SK-N-SH (cell line): ENCODE data around the gene GDPD5. TPM values are rescaled to one million over a fixed set of nuclear protein-coding genes. Genes with fewer than 3 reads are reported as not detected.
A peak's percentile ranks its signal among the peaks of the same experiment; 100 is the strongest.

Source experiments
- CTCF ChIA-PET: fragments of 300-600, 350-600 bp; formaldehyde crosslinking; extraction: SDS; loops from one replicate; lab custom pipeline; 2021; lab: Yijun Ruan, JAX
- POLR2A ChIA-PET: fragments of 350-600 bp; sonication (Branson Sonifier 250); formaldehyde crosslinking; extraction: SDS; loops from one replicate; lab custom pipeline; 2020; ENCODE audit warnings: antibody characterized with exemption, inconsistent platforms; lab: Yijun Ruan, JAX
- DNase-seq: peaks from one replicate; pipeline ENCODE4 v3.0.0; 2012
- H2AFZ ChIP-seq: fragments of 200-600 bp; sonication (generic); 2 replicates; pipeline ENCODE4 v1.8.1; 2016; ENCODE audit warnings: antibody characterized with exemption, mild to moderate bottlenecking, low read depth
- H3F3A ChIP-seq: fragments of 200-600 bp; sonication (generic); replicated peaks from 2 replicates; pipeline ENCODE3; 2016; ENCODE audit warnings: antibody characterized with exemption, mild to moderate bottlenecking; ENCODE audit not compliant: insufficient read depth
- H3K27ac ChIP-seq, 2 experiments: fragments of 200-500 bp in 1 of 2; fragments of 200-600 bp in 1 of 2; sonication (Bioruptor generic) in 1 of 2; sonication (generic), shearing (Covaris generic) in 1 of 2; 2 replicates each; pipeline versions ENCODE4 v1.5.1 to v1.6.1; 2014 to 2016; ENCODE audit warnings: low read depth in 2 of 2, inconsistent platforms in 1 of 2, low read length in 1 of 2, mild to moderate bottlenecking in 1 of 2, mixed read lengths in 1 of 2
- H3K27me3 ChIP-seq: fragments of 200-600 bp; sonication (generic), shearing (Covaris generic); 2 replicates; pipeline ENCODE4 v1.6.1; 2016; ENCODE audit warnings: mixed run types; ENCODE audit not compliant: insufficient read depth
- H3K36me3 ChIP-seq, 2 experiments: fragments of 200-500 bp in 1 of 2; fragments of 200-600 bp in 1 of 2; sonication (Bioruptor generic) in 1 of 2; sonication (generic) in 1 of 2; replicated peaks in 1 of 2; 2 replicates each; pipeline versions ENCODE3 to v1.5.1; 2014 to 2016; ENCODE audit warnings: low read length in 1 of 2, mild to moderate bottlenecking in 1 of 2; ENCODE audit not compliant: insufficient read depth in 2 of 2, control insufficient read depth in 1 of 2
- H3K4me1 ChIP-seq, 2 experiments: fragments of 200-500 bp in 1 of 2; fragments of 200-600 bp in 1 of 2; sonication (Bioruptor generic) in 1 of 2; sonication (generic), shearing (Covaris generic) in 1 of 2; 2 replicates each; pipeline versions ENCODE4 v1.5.1 to v1.6.1; 2014 to 2016; ENCODE audit warnings: low read depth in 1 of 2, low read length in 1 of 2, mixed run types in 1 of 2; ENCODE audit not compliant: insufficient read depth in 2 of 2, control insufficient read depth in 1 of 2
- H3K4me2 ChIP-seq: fragments of 200-600 bp; sonication (generic), shearing (Covaris generic); 2 replicates; pipeline ENCODE4 v1.6.1; 2017; ENCODE audit warnings: mixed run types
- H3K4me3 ChIP-seq, 2 experiments: fragments of 200-500 bp in 1 of 2; fragments of 200-600 bp in 1 of 2; sonication (Bioruptor generic) in 1 of 2; sonication (generic), shearing (Covaris generic) in 1 of 2; 2 replicates each; pipeline versions ENCODE4 v1.5.1 to v1.8.1; 2014 to 2016; ENCODE audit warnings: low read depth in 2 of 2, inconsistent platforms in 1 of 2, low read length in 1 of 2, mild to moderate bottlenecking in 1 of 2, mixed read lengths in 1 of 2, moderate library complexity in 1 of 2
- H3K79me2 ChIP-seq: fragments of 200-600 bp; sonication (generic); 2 replicates; pipeline ENCODE4 v1.8.1; 2017; ENCODE audit warnings: mild to moderate bottlenecking; ENCODE audit not compliant: insufficient read depth
- H3K9ac ChIP-seq: fragments of 200-600 bp; sonication (generic); 2 replicates; pipeline ENCODE4 v1.6.1; 2017; ENCODE audit warnings: mixed run types
- H3K9me2 ChIP-seq: fragments of 200-600 bp; sonication (generic); 2 replicates; pipeline ENCODE4 v1.6.1; 2017; ENCODE audit warnings: mixed run types
- H3K9me3 ChIP-seq: fragments of 200-600 bp; sonication (generic); 2 replicates; pipeline ENCODE4 v1.6.1; 2017; ENCODE audit warnings: mixed run types, mild to moderate bottlenecking, moderate library complexity
- H4K20me1 ChIP-seq: fragments of 200-600 bp; sonication (generic); 2 replicates; pipeline ENCODE4 v1.6.1; 2017; ENCODE audit warnings: mild to moderate bottlenecking, mixed run types; ENCODE audit not compliant: insufficient read depth
- CHD2 ChIP-seq: fragments of 150-350 bp; IDR thresholded peaks from 2 replicates; pipeline ENCODE4 v1.6.1; 2018; ENCODE audit warnings: low read length; ENCODE audit not compliant: partially characterized antibody
- CTCF ChIP-seq: fragments of 200-600 bp; sonication (generic); IDR thresholded peaks from 2 replicates; pipeline ENCODE4 v1.6.1; 2017; ENCODE audit warnings: antibody characterized with exemption, mild to moderate bottlenecking, moderate library complexity
- ELF1 ChIP-seq: IDR thresholded peaks from 2 replicates; pipeline ENCODE4 v1.4.0; 2012
- FOSL2 ChIP-seq: IDR thresholded peaks from 2 replicates; pipeline ENCODE4 v1.4.0; 2012; ENCODE audit warnings: low read depth, mild to moderate bottlenecking, moderate library complexity, borderline replicate concordance
- FOXJ3 ChIP-seq: sonication (generic); formaldehyde crosslinking; IDR thresholded peaks from 2 replicates; pipeline ENCODE4 v1.5.1; 2020; ENCODE audit warnings: mild to moderate bottlenecking, missing genetic modification reagents
- GATA2 ChIP-seq: sonication (generic); formaldehyde crosslinking; IDR thresholded peaks from 2 replicates; pipeline ENCODE4 v1.5.0; 2020; ENCODE audit warnings: mild to moderate bottlenecking, missing genetic modification reagents
- IRF3 ChIP-seq: fragments of 150-350 bp; IDR thresholded peaks from 2 replicates; pipeline ENCODE4 v1.6.1; 2016; ENCODE audit warnings: mild to moderate bottlenecking, low read depth, low read length
- NFIC ChIP-seq: IDR thresholded peaks from 2 replicates; pipeline ENCODE4 v1.4.0; 2012; ENCODE audit warnings: borderline replicate concordance
- REST ChIP-seq: IDR thresholded peaks from 2 replicates; pipeline ENCODE4 v1.6.1; 2012; ENCODE audit warnings: mild to moderate bottlenecking, low read depth, low read length, moderate library complexity
- RFX5 ChIP-seq: IDR thresholded peaks from 2 replicates; pipeline ENCODE4 v1.6.1; 2012; ENCODE audit warnings: mild to moderate bottlenecking, improper control_type of control experiment, low read length
- USF2 ChIP-seq: fragments of 150-350 bp; IDR thresholded peaks from 2 replicates; pipeline ENCODE4 v1.6.1; 2017; ENCODE audit warnings: antibody characterized with exemption, low read length, low read depth, borderline replicate concordance
- WGBS: methylation state at CpG from one replicate; pipeline ENCODE4 v1.1.6; 2017; ENCODE audit warnings: low lambda C conversion rate; 5-methylcytosine and 5-hydroxymethylcytosine counted together
- polyA plus RNA-seq, 3 experiments: library from polyadenylated mRNA; depleted of rRNA; stranded (reverse); fragments of >200 nt; gene quantifications; 2 replicates each; pipeline ENCODE4 v1.2.3, GENCODE V29; 2012

GDPD5 gene
- polyA plus RNA-seq, 1 of the 3 experiments (the other 2 are of a cell fraction): 2.2 TPM

- DNase-seq: no peak
- POLR2A ChIA-PET: interaction anchor here (3.6 kb wide), 1 partner anchor 27 kb away, joined by 39 read pairs; no protein-coding TSS in a partner anchor
- peaks cover 40 to 60% of the 10 kb centered on the region in 2 experiments for H3K4me1 ChIP-seq
Measured at GRCh38 chr11:75556275-75556674, 30.5 kb upstream of the GDPD5 start.

GRCh38 chr11:75555079-75555811 is 29.5 kb upstream of the GDPD5 start:
- no peaks in the 10 kb centered on the region for H4K20me1 ChIP-seq
- H3K9me3 ChIP-seq: no peaks in the 10 kb centered on the region
- H3K27me3 ChIP-seq: no peaks in the 10 kb centered on the region
- peak overlapping the region; percentile 61; the same call in 1 of the 2 replicates for H2AFZ ChIP-seq
- ChIA-PET POLR2A (interaction anchor here (0.6 to 3.6 kb wide), 8 partner anchors 7 to 316 kb away, joined by 3 to 39 read pairs (median 6); partner anchors contain the start of gene SERPINH1), CTCF (interaction anchor here (0.6 to 4.0 kb wide), 5 partner anchors 19 to 1776 kb away, joined by 3 to 15 read pairs (median 3); partner anchors contain the start of gene GDPD5)
- no peaks in the 10 kb centered on the region for H3K9me2 ChIP-seq
- H3K9ac ChIP-seq: no peak overlapping the region
- H3K27ac ChIP-seq: peak overlapping the region; percentile 57 to 98; a peak in 3 of 4 replicates
- 87% methylated on average over 12 of the region's 12 CpGs for WGBS
- H3F3A ChIP-seq: peaks cover 11% of the 10 kb centered on the region
- DNase-seq: no peak
- no peaks in the 10 kb centered on the region for H3K79me2 ChIP-seq
- TF ChIP-seq FOSL2 (no peak), CHD2 (no peak), GATA2 (CRISPR knock-in tag) (no peak), USF2 (no peak), ELF1 (no peak), RFX5 (no peak), NFIC (no peak), FOXJ3 (CRISPR knock-in tag) (no peak), REST (no peak)
- no peaks in the 10 kb centered on the region for H3K36me3 ChIP-seq
- peak overlapping the region in 1 of 2 experiments; percentile 14; a peak in 1 of 4 replicates for H3K4me3 ChIP-seq
- H3K4me1 ChIP-seq: peaks cover 40 to 60% of the 10 kb centered on the region in 2 experiments
- peak overlapping the region; percentile 42; the same call in 1 of the 2 replicates for H3K4me2 ChIP-seq

More at GRCh38 chr11:75556275-75556674, 30.5 kb upstream of the GDPD5 start:
- no peak overlapping the region for H3K9ac ChIP-seq
- H2AFZ ChIP-seq: no peak overlapping the region
- no peaks in the 10 kb centered on the region for H4K20me1 ChIP-seq
- TF ChIP-seq GATA2 (CRISPR knock-in tag): no peak
- no peak for TF ChIP-seq IRF3
- no peak for TF ChIP-seq CTCF
- no peak for TF ChIP-seq ELF1
- H3K9me3 ChIP-seq: no peaks in the 10 kb centered on the region
- H3K79me2 ChIP-seq: no peaks in the 10 kb centered on the region
- no peak overlapping the region for H3K4me2 ChIP-seq
- peaks cover 16% of the 10 kb centered on the region for H3F3A ChIP-seq
- H3K27ac ChIP-seq: no peak overlapping the region
- no peaks in the 10 kb centered on the region for H3K27me3 ChIP-seq
- CTCF ChIA-PET: interaction anchor here (1.4 kb wide), 1 partner anchor 22 kb away, joined by 4 read pairs; no protein-coding TSS in a partner anchor
- H3K4me3 ChIP-seq: no peak overlapping the region
- H3K9me2 ChIP-seq: no peaks in the 10 kb centered on the region
- 90% methylated on average over 3 of the region's 3 CpGs for WGBS
- H3K36me3 ChIP-seq: no peaks in the 10 kb centered on the region
